ENCODE data around the gene ADAMTS16.

Gene ADAMTS16

DNA sequence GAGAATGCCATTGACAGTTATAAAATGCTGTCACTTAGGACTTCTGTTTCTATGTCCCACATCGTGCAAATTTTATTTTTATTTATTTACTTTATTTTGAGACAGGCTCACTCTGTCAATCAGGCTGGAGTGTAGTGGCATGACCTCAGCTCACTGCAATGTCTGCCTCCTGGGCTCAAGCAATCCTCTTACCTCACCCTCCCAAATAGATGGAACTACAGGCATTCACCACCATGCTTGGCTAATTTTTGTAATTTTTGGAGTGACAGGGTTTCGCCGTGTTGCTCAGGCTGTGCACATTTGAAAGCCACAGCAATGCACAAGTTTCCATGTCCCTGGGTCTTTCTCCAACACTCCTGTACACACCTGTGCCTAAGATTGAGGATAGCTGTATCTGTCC is 51.8 kb downstream of the ADAMTS16 start:
- H3K27ac ChIP-seq, result no peak overlapping the region
- H3K9me3 ChIP-seq (ENCODE audit: severe bottlenecking), result no peaks in the 10 kb centered on the region
- no peaks in the 10 kb centered on the region for H3K36me3 ChIP-seq
- no peak overlapping the region for H3K4me3 ChIP-seq (ENCODE audit: low read depth, low read length)
- no peak for DNase-seq
- peaks cover 94% of the 10 kb centered on the region for H3K27me3 ChIP-seq (ENCODE audit: insufficient read depth, low read depth, severe bottlenecking)
- TF ChIP-seq, protein P1, sequence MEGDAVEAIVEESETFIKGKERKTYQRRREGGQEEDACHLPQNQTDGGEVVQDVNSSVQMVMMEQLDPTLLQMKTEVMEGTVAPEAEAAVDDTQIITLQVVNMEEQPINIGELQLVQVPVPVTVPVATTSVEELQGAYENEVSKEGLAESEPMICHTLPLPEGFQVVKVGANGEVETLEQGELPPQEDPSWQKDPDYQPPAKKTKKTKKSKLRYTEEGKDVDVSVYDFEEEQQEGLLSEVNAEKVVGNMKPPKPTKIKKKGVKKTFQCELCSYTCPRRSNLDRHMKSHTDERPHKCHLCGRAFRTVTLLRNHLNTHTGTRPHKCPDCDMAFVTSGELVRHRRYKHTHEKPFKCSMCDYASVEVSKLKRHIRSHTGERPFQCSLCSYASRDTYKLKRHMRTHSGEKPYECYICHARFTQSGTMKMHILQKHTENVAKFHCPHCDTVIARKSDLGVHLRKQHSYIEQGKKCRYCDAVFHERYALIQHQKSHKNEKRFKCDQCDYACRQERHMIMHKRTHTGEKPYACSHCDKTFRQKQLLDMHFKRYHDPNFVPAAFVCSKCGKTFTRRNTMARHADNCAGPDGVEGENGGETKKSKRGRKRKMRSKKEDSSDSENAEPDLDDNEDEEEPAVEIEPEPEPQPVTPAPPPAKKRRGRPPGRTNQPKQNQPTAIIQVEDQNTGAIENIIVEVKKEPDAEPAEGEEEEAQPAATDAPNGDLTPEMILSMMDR (IDR thresholded peaks at IDR 0.05; ENCODE audit: low read depth, low read length), result no peak

DNA sequence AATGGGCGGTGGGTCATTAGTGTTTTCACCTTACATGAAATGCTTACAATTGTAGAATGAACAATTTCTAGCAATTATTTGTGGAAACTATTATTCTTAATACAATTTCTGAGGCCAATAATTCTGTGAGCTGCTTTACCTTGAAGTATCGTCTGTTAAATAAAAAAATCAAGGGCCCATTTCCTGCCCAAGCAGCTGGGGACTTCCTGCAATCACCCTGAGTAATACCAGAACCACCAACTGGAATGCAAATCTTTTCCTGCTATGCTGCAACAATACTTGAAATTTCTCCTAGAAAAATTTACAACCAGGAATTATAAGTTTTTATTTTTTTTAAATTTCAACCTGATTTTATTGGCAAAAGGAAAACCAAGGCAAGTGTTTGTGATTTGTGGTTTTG is 52.6 kb downstream of the ADAMTS16 start:
- H3K36me3 ChIP-seq, result no peaks in the 10 kb centered on the region
- H3K27me3 ChIP-seq (ENCODE audit: insufficient read depth, low read depth, severe bottlenecking), result peaks cover 94% of the 10 kb centered on the region
- TF ChIP-seq, protein P1 (IDR thresholded peaks at IDR 0.05; ENCODE audit: low read depth, low read length), result no peak
- H3K9me3 ChIP-seq (ENCODE audit: severe bottlenecking), result no peaks in the 10 kb centered on the region
- H3K4me3 ChIP-seq (ENCODE audit: low read depth, low read length), result no peak overlapping the region
- no peak for DNase-seq
- H3K27ac ChIP-seq, result no peak overlapping the region

DNA sequence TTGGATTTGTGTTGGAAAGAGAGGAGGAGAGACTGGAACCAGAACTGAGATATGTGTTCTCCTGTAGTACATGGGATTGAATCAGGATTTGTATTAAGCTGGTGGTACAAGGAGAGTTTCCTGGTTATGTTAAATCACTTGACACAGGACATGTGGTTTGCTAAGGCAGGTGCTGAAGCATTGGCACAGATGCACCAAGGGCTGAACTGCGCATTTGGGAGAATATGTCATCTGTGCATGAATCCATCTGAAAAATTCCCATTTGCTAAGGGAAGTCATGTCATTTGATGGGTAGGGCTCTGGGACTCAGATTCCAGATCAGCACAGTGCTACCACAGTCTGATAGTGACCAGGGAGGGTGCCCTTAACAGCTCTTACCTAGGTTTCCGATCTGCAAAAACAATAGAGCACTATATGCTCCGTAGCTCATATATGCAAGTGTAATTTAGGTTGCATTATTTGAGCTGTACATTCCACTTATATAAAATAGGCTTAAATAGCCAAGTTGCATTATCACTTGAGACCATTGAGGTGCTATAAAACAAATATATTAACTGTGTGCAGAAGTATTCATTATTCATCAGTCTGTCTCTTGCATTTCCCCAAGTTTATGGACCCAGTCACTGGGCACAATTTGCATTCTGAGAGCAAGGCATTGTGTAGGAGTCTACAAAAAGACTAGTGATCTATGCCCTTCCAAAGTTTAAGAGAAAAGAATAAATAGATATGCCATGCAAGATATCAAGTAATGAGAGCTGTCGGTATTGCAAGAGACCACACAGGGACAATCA is 55.2 kb downstream of the ADAMTS16 start:
- no peak overlapping the region for H3K4me3 ChIP-seq (ENCODE audit: low read depth, low read length)
- TF ChIP-seq, protein P1 (IDR thresholded peaks at IDR 0.05; ENCODE audit: low read depth, low read length), result no peak
- no peaks in the 10 kb centered on the region for H3K36me3 ChIP-seq
- no peak overlapping the region for H3K27ac ChIP-seq
- peaks cover 94% of the 10 kb centered on the region for H3K27me3 ChIP-seq (ENCODE audit: insufficient read depth, low read depth, severe bottlenecking)
- no peaks in the 10 kb centered on the region for H3K9me3 ChIP-seq (ENCODE audit: severe bottlenecking)
- DNase-seq, result no peak

DNA sequence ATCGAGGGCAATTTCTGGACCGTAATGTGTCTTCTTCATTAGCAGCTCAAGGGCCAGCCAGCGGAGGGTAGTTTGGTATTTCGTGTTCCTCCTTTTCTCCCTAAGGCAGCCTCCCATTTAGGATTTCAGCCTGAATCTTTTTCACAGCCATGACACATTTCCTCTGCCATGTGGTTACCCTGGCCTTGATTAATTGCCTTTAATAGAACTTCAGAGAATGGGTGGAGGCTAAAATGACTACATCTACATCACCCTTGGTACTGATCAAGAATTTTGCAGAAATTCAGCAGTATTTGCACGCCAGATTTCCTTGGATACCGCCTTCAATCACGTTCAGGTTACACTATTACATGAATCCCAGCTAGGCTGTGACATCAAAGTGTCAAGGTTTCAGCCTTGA is 58.0 kb downstream of the ADAMTS16 start:
- no peaks in the 10 kb centered on the region for H3K9me3 ChIP-seq (ENCODE audit: severe bottlenecking)
- TF ChIP-seq, protein P1 (IDR thresholded peaks at IDR 0.05; ENCODE audit: low read depth, low read length), result no peak
- H3K36me3 ChIP-seq, result no peaks in the 10 kb centered on the region
- no peak for DNase-seq
- peaks cover 87% of the 10 kb centered on the region for H3K27me3 ChIP-seq (ENCODE audit: insufficient read depth, low read depth, severe bottlenecking)
- H3K4me3 ChIP-seq (ENCODE audit: low read depth, low read length), result no peak overlapping the region
- no peak overlapping the region for H3K27ac ChIP-seq

DNA sequence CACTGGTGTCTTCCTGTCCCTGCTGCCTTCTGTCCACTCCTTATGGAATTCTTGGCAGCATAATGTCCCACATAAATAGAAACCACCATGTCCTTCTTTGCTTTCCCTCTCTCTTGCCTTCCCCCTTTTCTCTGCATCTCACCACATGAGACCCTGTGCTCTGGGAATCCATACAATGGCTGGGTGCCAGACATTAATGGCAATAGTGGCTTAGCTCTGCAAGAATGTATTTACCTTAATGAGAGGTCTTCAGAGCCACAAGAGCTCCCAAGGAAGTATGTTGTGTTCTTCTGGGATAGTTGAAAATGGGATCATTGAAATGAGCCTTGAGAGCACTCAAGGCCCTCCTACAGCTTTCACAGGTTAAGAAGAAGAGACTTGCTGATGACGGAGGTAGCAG is 58.7 kb downstream of the ADAMTS16 start:
- no peaks in the 10 kb centered on the region for H3K36me3 ChIP-seq

More for the DNA sequence above, 58.7 kb downstream of the ADAMTS16 start:
- Histone ChIP-seq H3K27ac (no peak overlapping the region), H3K4me3 (ENCODE audit: low read depth, low read length) (no peak overlapping the region), H3K9me3 (ENCODE audit: severe bottlenecking) (no peaks in the 10 kb centered on the region), H3K27me3 (ENCODE audit: insufficient read depth, low read depth, severe bottlenecking) (peaks cover 87% of the 10 kb centered on the region)
- no peak for DNase-seq
- TF ChIP-seq, protein P1 (IDR thresholded peaks at IDR 0.05; ENCODE audit: low read depth, low read length), result no peak
